Measurements from ENCODE around the gene MYO1B. TPM values are rescaled to one million over a fixed set of nuclear protein-coding genes. Genes with fewer than 3 reads are reported as not detected.

MYO1B gene
- 10 to 100 TPM; 61.1 to 86.4 TPM for total RNA-seq
- polyA plus RNA-seq = 10 to 100 TPM; 14.1 to 51.6 TPM
- long read RNA-seq, donor 1, partial matches to known transcripts = 22 of 27 reads
- long read RNA-seq, donor 1, other reads (novel, unspliced or antisense) = 5 of 27 reads
- long read RNA-seq, donor 2, full-length matches to known transcripts = 8 of 27 reads
- long read RNA-seq, donor 2, partial matches to known transcripts = 8 of 27 reads
- long read RNA-seq, donor 2, other reads (novel, unspliced or antisense) = 11 of 27 reads

- DNase-seq (peak; percentile 74 to 92), ATAC-seq (ENCODE audit: low FRiP score) (peak; percentile 83)
- no peaks in the 10 kb centered on the region for H3K9me3 ChIP-seq (ENCODE audit: control insufficient read depth, low read length)
- H3K27me3 ChIP-seq (ENCODE audit: control insufficient read depth in 1 of 2, insufficient read depth in 2 of 2, low read length in 1 of 2) = no peaks in the 10 kb centered on the region
- no peaks in the 10 kb centered on the region for H3K36me3 ChIP-seq (ENCODE audit: control insufficient read depth in 1 of 2, insufficient read depth in 2 of 2, low read length in 1 of 2)
- 0% methylated on average over 54 to 112 of the region's 112 CpGs for WGBS, 2 donors
- intact Hi-C loops (cut with DNase I) = loop anchor here (2.0 to 10.0 kb wide), 6 partner anchors 52 to 256 kb away; no protein-coding TSS in a partner anchor
- peak within 1 kb of the TSS in 1 of 2 donors; percentile 41 for H3K27ac ChIP-seq (ENCODE audit: low read depth in 1 of 2, low read length in 2 of 2)
- peak within 1 kb of the TSS; percentile 72 to 88 for H3K4me3 ChIP-seq (ENCODE audit: low read length in 2 of 2)
- peaks cover 0 to 2% of the 10 kb centered on the region in 2 donors for H3K4me1 ChIP-seq (ENCODE audit: control insufficient read depth in 1 of 2, insufficient read depth in 2 of 2, low read length in 2 of 2)
Measured at GRCh38 chr2:191245046-191245868, at the start of gene MYO1B. MYO1B (plus strand) TSS chr2:191245404; CDS start chr2:191276896, 31,492 bp downstream.

- no peak overlapping the region for H3K27ac ChIP-seq (ENCODE audit: low read depth in 1 of 2, low read length in 2 of 2)
- WGBS, 2 donors = 68 to 79% methylated on average over 3 of the region's 3 CpGs
- H3K27me3 ChIP-seq (ENCODE audit: control insufficient read depth in 1 of 2, insufficient read depth in 2 of 2, low read length in 1 of 2) = no peaks in the 10 kb centered on the region
- H3K4me3 ChIP-seq (ENCODE audit: low read length in 2 of 2) = no peak overlapping the region
- H3K4me1 ChIP-seq (ENCODE audit: control insufficient read depth in 1 of 2, insufficient read depth in 2 of 2, low read length in 2 of 2) = no peaks in the 10 kb centered on the region
- no peaks in the 10 kb centered on the region for H3K9me3 ChIP-seq (ENCODE audit: control insufficient read depth, low read length)
- intact Hi-C loops (cut with DNase I) = no loop called here
- no peaks in the 10 kb centered on the region for H3K36me3 ChIP-seq (ENCODE audit: control insufficient read depth in 1 of 2, insufficient read depth in 2 of 2, low read length in 1 of 2)
- ATAC-seq (ENCODE audit: low FRiP score) (no peak), DNase-seq (no peak)
Measured at GRCh38 chr2:191197096-191197495, 48.1 kb upstream of the MYO1B start.

- no peaks in the 10 kb centered on the region for H3K36me3 ChIP-seq (ENCODE audit: control insufficient read depth in 1 of 2, insufficient read depth in 2 of 2, low read length in 1 of 2)
- H3K4me3 ChIP-seq (ENCODE audit: low read length in 2 of 2) = no peak overlapping the region
- intact Hi-C loops (cut with DNase I) = no loop called here
- no peak for ATAC-seq (ENCODE audit: low FRiP score)
- no peak for DNase-seq
- peaks cover 0 to 3% of the 10 kb centered on the region in 2 donors for H3K27me3 ChIP-seq (ENCODE audit: control insufficient read depth in 1 of 2, insufficient read depth in 2 of 2, low read length in 1 of 2)
- no peak overlapping the region for H3K27ac ChIP-seq (ENCODE audit: low read depth in 1 of 2, low read length in 2 of 2)
- H3K9me3 ChIP-seq (ENCODE audit: control insufficient read depth, low read length) = no peaks in the 10 kb centered on the region
- no peaks in the 10 kb centered on the region for H3K4me1 ChIP-seq (ENCODE audit: control insufficient read depth in 1 of 2, insufficient read depth in 2 of 2, low read length in 2 of 2)
- WGBS, 2 donors = 94 to 97% methylated on average over 4 of the region's 4 CpGs
Measured at GRCh38 chr2:191198271-191198670, 46.9 kb upstream of the MYO1B start.

- Histone ChIP-seq H3K9me3 (ENCODE audit: control insufficient read depth, low read length) (no peaks in the 10 kb centered on the region), H3K4me1 (ENCODE audit: control insufficient read depth in 1 of 2, insufficient read depth in 2 of 2, low read length in 2 of 2) (no peaks in the 10 kb centered on the region), H3K27ac (ENCODE audit: low read depth in 1 of 2, low read length in 2 of 2) (no peak overlapping the region), H3K4me3 (ENCODE audit: low read length in 2 of 2) (no peak overlapping the region), H3K27me3 (ENCODE audit: control insufficient read depth in 1 of 2, insufficient read depth in 2 of 2, low read length in 1 of 2) (peaks cover 0 to 3% of the 10 kb centered on the region in 2 donors), H3K36me3 (ENCODE audit: control insufficient read depth in 1 of 2, insufficient read depth in 2 of 2, low read length in 1 of 2) (no peaks in the 10 kb centered on the region)
- no peak for ATAC-seq (ENCODE audit: low FRiP score)
- WGBS, 2 donors = 95 to 96% methylated on average over 6 of the region's 6 CpGs
- DNase-seq = no peak
- intact Hi-C loops (cut with DNase I) = no loop called here
Measured at GRCh38 chr2:191199929-191200512, 45.2 kb upstream of the MYO1B start.

GRCh38 chr2:191200910-191201309 lies 44.3 kb upstream of the MYO1B start:
- no peak for ATAC-seq (ENCODE audit: low FRiP score)
- Histone ChIP-seq H3K36me3 (ENCODE audit: control insufficient read depth in 1 of 2, insufficient read depth in 2 of 2, low read length in 1 of 2) (no peaks in the 10 kb centered on the region), H3K4me1 (ENCODE audit: control insufficient read depth in 1 of 2, insufficient read depth in 2 of 2, low read length in 2 of 2) (no peaks in the 10 kb centered on the region), H3K27ac (ENCODE audit: low read depth in 1 of 2, low read length in 2 of 2) (no peak overlapping the region), H3K27me3 (ENCODE audit: control insufficient read depth in 1 of 2, insufficient read depth in 2 of 2, low read length in 1 of 2) (peaks cover 0 to 3% of the 10 kb centered on the region in 2 donors), H3K9me3 (ENCODE audit: control insufficient read depth, low read length) (no peaks in the 10 kb centered on the region), H3K4me3 (ENCODE audit: low read length in 2 of 2) (no peak overlapping the region)
- WGBS, 2 donors = 97 to 100% methylated on average over 1 of the region's 1 CpG
- intact Hi-C loops (cut with DNase I) = no loop called here
- DNase-seq = no peak

GRCh38 chr2:191202209-191202721 lies 42.9 kb upstream of the MYO1B start:
- H3K36me3 ChIP-seq (ENCODE audit: control insufficient read depth in 1 of 2, insufficient read depth in 2 of 2, low read length in 1 of 2) = no peaks in the 10 kb centered on the region
- no peaks in the 10 kb centered on the region for H3K9me3 ChIP-seq (ENCODE audit: control insufficient read depth, low read length)
- WGBS, 2 donors = 51 to 53% methylated on average over 2 of the region's 2 CpGs
- no peak for ATAC-seq (ENCODE audit: low FRiP score)
- no peak for DNase-seq
- intact Hi-C loops (cut with DNase I) = no loop called here
- H3K4me1 ChIP-seq (ENCODE audit: control insufficient read depth in 1 of 2, insufficient read depth in 2 of 2, low read length in 2 of 2) = no peaks in the 10 kb centered on the region
- H3K27ac ChIP-seq (ENCODE audit: low read depth in 1 of 2, low read length in 2 of 2) = no peak overlapping the region
- no peak overlapping the region for H3K4me3 ChIP-seq (ENCODE audit: low read length in 2 of 2)
- H3K27me3 ChIP-seq (ENCODE audit: control insufficient read depth in 1 of 2, insufficient read depth in 2 of 2, low read length in 1 of 2) = peaks cover 0 to 3% of the 10 kb centered on the region in 2 donors

GRCh38 chr2:191202881-191203397 lies 42.3 kb upstream of the MYO1B start:
- DNase-seq = no peak
- 62 to 63% methylated on average over 5 of the region's 5 CpGs for WGBS, 2 donors
- Histone ChIP-seq H3K36me3 (ENCODE audit: control insufficient read depth in 1 of 2, insufficient read depth in 2 of 2, low read length in 1 of 2) (no peaks in the 10 kb centered on the region), H3K9me3 (ENCODE audit: control insufficient read depth, low read length) (no peaks in the 10 kb centered on the region), H3K4me3 (ENCODE audit: low read length in 2 of 2) (no peak overlapping the region), H3K27me3 (ENCODE audit: control insufficient read depth in 1 of 2, insufficient read depth in 2 of 2, low read length in 1 of 2) (peaks cover 0 to 3% of the 10 kb centered on the region in 2 donors), H3K27ac (ENCODE audit: low read depth in 1 of 2, low read length in 2 of 2) (no peak overlapping the region), H3K4me1 (ENCODE audit: control insufficient read depth in 1 of 2, insufficient read depth in 2 of 2, low read length in 2 of 2) (no peaks in the 10 kb centered on the region)
- intact Hi-C loops (cut with DNase I) = no loop called here
- no peak for ATAC-seq (ENCODE audit: low FRiP score)

- intact Hi-C loops (cut with DNase I) = no loop called here
- H3K27ac ChIP-seq (ENCODE audit: low read depth in 1 of 2, low read length in 2 of 2) = no peak overlapping the region
- DNase-seq (no peak), ATAC-seq (ENCODE audit: low FRiP score) (no peak)
- no peaks in the 10 kb centered on the region for H3K9me3 ChIP-seq (ENCODE audit: control insufficient read depth, low read length)
- peaks cover 0 to 3% of the 10 kb centered on the region in 2 donors for H3K27me3 ChIP-seq (ENCODE audit: control insufficient read depth in 1 of 2, insufficient read depth in 2 of 2, low read length in 1 of 2)
- H3K4me3 ChIP-seq (ENCODE audit: low read length in 2 of 2) = no peak overlapping the region
- 89 to 93% methylated on average over 4 of the region's 4 CpGs for WGBS, 2 donors
- H3K4me1 ChIP-seq (ENCODE audit: control insufficient read depth in 1 of 2, insufficient read depth in 2 of 2, low read length in 2 of 2) = no peaks in the 10 kb centered on the region
- no peaks in the 10 kb centered on the region for H3K36me3 ChIP-seq (ENCODE audit: control insufficient read depth in 1 of 2, insufficient read depth in 2 of 2, low read length in 1 of 2)
Measured at GRCh38 chr2:191204433-191204832, 40.8 kb upstream of the MYO1B start.
